Activated naive CD4-positive, alpha-beta T cell treated with anti-CD3 and anti-CD28 coated beads, Interleukin-2, amount 50 U/mL, for 16 hours (primary cell): ENCODE data around the gene SPACA9.

Experiments
- DNase-seq: peaks from one replicate; pipeline ENCODE4 v3.0.0-alpha.2; 2020

Gene SPACA9

DNA sequence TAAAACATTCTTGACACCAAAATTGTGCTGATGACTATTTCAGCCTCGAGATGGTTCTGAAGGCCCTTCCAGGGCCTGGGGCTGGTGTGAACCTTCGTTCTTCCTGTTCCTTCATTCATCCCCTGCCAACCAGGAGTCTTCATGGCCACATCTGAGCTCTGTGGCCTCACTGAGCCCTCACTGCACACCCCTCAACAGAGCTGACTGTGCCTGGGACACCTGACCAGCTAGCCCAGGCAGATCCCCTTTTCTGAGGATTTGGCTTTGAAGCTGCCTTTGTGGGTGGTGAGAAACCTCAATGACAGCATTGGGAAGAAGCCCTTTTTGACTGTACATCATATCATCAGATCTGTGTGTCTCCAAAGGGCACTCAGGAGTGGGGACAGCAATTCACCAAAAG, 14.4 kb upstream of the SPACA9 start:
- DNase-seq: no peak

DNA sequence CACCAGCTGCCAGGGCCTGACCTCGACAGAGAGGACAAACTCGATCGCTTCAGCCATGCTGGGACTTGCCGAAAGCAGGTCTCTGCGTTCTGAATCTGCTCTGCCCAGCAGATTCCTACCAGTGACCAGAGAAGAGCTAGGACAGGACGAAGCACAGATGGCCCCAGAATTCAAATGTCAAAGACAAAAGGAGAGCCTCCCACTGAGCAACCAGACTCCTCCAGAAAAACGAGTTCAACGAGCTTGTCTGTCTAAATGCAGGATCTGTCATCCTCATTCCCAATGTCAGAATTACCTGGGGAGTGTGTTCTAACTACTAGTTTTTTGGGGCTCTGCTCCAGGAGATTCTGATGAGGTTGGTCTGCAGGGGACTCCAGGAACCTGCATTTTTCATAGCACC, 14.0 kb upstream of the SPACA9 start:
- no peak for DNase-seq

DNA sequence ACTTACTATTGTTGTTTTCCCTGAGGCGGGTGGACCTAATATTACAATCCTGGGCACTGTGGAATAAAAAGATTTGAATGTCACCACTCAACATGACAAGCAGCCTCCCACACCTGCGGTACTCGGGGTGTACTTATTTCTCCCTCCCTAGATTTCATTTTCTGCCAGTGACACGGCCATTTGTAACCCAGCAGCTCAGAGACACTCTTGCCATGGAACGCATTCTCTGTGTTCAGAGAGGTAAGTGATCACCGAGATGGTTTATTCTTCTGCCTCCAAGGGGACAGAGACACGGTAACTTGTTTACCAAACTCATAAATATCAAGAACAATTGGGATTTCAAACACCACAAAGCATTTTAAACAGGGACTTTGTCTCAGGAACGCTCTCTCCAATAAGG, 11.8 kb upstream of the SPACA9 start:
- DNase-seq: no peak

DNA sequence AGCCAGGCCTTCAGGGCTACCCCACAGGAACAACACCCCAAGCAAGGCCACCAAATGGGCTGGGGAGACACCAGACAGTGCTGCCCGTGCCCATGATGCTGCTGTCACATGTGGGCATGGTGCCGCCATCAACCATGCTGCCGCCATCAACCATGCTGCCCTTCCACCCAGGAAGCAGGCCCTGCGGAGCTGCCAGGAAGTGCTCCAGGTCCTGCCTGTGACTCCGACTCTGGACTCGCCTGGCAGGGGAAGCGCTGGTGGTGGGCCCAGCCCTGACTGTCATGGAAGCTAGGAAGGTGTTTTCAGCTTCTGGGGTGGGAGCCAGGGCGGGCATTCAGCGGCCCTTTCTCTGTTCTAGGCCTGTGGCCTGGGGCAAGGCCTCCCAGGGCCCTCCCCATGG, 9.4 kb upstream of the SPACA9 start:
- no peak for DNase-seq

DNA sequence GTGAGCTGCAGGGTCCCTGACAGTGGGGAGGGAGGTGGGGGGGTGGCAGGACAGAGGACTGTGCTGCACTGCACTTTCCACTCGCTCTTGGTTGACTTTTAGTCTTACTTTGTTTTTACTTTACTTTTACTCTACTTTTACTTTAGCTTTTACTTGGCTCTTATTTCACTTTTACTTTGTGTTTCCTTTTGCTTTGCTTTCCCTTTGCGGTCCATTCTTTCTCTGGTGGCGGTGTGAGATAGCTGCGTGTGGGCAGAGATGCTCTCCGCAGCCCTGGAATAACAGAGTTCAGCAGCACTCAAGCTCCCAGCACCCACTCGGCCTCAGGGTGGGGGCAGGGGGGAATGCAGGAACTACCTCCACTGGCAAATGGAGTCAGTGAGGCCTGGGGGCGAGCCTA, 5.3 kb upstream of the SPACA9 start:
- no peak for DNase-seq

DNA sequence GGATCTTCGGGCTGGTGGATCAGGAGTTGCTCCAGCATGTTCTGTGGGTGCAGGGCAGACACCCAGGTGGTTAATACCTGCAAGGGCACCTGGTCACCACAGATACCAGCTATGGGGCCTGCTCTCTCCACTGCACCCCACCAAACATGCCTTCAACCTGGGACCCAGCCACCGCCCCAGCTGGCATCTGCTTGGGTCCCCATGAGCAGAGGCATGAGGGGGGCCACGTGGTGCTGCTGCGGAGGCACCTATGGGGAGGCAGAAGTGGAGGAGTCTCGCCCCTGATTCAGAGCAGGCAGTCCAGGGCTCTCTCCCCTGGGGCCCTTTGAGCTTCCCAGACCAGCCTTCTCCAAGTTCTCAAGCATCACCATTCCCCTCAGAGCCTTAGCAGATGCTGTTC, 3.5 kb upstream of the SPACA9 start:
- no peak for DNase-seq

DNA sequence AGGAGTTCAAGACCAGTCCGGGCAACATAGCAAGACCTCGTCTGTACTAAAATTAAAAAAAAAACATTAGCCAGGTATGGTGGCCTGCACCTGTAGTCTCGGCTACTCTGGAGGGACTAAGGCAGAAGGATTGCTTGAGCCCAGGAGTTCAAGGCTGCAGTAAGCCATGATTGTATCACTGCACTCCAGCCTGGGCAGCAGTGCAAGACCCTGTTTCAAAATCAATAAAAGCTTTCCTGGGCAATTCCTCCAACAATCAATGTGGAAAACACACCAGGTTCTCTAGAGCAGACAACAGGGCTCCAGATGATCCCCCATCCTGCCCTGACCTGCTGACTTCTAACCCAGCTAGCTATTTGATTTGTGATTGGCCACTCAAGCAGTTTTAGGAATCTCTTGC, 1.8 kb upstream of the SPACA9 start:
- DNase-seq: no peak

DNA sequence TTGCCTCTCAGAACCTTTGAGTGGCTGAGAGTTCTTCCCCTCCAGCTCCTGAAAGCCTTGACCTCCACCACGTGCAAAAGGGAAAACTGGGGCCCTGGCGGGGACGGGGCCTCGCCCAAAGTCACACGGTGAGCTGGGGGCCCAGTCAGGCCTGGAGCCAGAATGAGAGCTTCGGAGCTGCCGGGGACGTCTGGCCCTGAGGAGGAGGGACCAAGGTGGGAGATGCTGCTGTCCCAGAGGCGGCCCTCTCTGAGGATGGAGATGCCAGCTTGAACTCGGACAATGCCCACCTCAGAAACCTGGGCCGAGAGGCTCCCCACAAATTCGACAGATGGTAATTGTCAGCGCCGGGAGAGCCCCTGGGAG, 1.3 kb upstream of the SPACA9 start:
- no peak for DNase-seq

DNA sequence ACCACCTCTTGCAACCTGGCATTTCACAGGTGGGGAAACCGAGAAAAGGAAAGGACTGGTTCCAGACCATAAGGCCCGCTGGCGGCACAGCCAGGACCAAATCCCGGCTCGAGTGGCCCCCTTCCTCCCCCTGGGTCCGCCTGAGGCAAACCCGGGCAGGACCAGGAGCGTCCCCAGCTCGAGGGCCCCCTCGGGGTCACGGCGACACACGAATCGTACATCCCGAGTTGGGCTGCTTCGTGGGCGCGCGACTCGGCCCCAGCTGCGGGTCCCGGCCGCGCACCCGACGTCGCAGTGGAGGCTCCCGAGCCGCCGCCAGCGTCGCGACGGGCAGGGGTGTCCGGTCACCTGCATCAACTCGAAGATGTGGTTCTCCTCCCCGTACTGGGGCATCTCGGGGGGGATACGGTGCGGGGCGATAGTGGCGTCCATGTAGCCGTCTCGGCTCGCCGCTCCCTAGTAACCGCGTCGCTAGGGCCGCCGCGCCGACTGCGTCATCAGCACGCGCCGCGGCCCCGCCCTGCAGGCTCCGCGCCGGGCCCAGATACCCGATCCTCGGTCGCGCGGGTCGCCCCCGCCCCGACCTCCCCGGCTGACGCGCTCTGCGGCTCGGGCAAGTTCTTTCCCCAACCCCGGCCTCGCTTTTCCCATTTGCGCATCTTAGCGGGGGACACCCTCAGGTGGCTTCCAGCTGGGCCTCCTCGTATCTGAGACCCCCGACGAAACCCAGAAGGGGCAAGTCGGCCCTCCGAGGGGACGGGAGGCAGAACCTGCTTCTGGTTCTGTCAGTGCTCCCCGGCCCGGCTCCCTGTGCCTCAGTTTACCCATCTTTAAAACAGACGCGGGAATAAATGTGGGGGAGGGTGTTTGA, 639 bp upstream of the SPACA9 start, which contains the start of gene AK8:
Gene AK8, minus strand, starts transcription at position 461 of the 871 bp plus-strand sequence. Its CDS starts 29 bp downstream, at position 432.
- DNase-seq: peak; percentile 79

DNA sequence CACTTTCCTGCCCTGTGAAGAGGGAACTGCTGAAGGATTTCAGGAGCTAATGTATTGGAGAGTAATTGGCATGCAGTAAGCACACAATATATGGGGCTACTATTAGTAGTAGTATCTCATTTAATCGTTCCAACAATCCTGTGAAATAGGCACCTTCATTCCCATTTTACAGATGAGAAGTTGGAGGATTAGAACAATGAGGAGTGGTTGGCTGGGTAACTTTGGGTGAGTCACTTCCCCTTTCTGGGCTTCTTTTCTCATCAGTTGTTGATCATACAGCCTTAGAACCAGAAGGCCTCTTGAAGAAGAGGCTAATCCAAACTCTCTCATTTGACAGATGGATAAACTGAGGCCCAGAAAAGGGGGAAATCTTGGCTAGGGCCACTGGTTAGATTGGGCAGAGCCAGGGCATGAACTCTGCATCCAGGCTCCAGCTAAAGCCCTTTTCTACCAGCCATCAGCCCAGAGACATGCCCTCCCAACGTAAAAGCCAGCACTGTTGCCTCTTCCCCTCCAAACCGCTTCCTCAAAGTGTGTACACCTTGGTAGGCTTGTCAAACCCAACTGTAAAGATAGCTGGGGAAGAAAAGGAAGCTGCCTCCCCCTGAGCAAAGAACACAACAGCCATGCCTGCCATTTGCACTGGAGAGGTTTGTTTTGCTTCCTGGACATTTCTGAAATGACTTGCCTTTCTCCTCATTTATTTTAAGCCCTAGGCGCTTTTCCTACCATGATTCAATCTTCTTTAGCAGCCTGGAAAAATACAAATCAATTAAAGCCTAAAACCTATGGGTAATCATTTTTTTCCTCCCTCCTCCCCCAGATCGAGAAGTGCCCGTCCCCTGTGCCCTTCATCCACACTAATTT, 992 bp downstream of the SPACA9 start:
- DNase-seq: no peak

DNA sequence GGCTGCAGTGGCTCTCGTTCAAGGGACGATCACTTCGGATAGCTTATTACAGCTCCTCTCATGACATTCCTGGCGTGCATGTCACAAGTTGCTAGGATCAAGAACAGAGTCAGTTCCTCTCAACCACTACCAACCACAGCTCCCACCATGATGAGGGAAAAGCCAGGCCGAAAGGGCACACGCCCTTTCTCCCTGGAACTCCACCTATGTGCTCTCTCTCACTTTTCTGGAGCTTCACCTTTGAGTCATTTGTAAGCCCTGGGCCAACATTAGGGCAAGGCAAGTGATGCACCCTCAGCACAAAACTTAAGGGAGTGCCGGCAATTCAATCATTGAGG, 1.6 kb downstream of the SPACA9 start:
- DNase-seq: no peak

DNA sequence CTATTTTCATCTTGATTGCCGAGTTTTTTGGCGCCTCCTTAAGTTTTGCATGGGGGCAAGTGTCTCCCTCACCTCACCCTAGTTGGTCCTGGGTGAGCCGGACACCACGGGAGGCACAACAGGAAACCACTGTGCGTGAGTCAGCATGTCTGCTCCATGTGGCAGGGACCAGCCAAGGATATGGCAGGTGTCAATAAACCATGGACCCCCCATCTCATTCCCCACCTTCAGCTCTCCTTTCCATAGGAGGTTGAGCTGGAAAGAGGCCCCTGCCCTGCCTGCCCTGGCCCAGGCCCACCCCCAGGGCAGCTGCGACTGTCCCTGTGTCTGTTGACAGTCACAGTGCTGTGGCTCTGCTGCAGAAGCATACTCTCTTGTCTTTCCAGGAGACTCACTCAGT, 3.1 kb downstream of the SPACA9 start:
- DNase-seq: no peak

DNA sequence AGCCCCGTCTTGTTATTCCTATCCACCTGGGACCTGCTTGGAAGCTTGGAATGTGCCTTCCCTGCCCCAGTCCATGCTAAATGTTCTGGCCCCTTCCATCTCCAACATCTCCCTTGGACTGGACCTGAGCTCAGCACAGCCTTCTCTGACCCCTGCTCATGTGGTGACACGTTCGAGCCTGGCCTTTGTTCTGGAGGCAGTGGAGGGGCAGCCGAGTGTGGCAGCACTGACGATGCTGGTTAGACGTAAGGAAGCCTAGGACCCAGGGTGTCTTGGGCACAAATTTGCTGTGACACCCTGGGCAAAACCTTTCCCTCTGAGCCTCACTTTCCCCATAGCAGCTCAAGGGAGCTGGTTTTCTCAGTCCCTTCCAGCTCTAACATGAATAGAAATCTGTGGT, 3.9 kb downstream of the SPACA9 start:
- no peak for DNase-seq

DNA sequence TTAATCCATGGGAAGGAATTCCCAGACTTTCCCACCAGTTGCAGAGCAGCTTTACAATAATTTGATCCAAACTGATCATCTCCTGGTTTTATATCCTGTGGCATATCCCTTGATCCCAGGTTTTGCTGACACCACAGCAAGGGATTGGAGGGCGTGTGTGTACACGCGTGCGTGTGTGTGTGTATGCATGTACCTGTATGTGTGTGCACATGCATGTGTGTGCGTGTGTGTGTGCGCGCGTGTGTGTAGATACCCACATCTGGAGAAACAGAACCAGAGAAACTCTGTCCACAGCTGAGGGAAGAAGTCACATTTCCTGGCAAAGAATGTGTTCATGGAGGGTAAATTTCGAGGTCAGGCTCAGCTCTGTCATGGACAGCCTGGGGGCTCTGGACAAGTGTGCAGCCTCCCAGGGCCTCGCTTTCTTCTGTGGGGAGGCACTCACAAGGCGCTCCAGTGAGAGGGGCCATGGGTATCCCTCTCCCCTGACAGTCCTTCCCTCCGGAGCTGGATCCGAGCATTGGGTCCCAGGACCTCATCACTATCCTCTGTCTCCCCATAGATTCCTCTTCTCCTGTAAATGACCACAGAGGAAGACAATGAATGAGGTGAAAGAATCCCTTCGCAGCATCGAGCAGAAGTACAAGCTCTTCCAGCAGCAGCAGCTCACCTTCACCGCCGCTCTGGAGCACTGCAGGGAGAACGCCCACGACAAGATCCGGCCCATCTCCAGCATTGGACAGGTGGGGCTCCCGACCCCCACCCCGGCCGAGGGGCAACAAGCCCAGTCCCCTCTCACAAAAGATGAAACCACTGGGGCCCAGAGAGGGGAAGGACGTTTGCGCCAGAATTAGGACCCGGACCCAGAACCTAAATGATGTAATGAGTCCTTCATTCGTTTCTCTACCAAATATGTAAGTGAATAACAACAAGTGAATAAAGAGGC, 4.9 kb downstream of the SPACA9 start:
- no peak for DNase-seq

DNA sequence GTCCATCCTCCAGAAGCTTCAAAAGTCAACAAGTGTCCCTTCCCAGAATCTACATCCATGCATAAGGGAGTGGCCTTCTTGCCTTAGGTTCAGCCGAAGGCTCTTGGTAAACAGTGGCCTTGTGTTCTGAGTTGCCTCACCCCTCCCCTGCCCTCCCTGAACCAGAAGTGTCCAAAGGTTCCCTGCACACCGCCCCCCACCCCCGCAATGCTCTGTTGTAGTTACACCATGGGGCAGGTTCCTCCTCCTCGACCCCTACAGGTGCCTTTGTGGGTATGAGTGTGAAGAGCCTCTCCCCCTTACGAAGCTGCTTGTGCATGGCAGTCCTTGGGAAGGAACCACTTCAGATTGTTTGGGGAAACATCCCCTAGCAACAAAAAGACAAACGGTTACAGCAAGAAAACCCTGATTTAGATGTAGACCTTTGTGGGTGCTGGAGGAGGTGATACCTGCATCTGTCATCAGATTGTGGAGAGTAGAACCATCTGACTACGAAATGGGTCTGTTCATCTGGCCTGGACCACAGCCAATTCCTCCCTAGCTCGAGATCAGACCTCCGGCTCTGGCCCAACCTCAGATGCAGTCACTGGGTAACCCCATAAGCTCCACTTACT, 7.1 kb downstream of the SPACA9 start:
- no peak for DNase-seq

DNA sequence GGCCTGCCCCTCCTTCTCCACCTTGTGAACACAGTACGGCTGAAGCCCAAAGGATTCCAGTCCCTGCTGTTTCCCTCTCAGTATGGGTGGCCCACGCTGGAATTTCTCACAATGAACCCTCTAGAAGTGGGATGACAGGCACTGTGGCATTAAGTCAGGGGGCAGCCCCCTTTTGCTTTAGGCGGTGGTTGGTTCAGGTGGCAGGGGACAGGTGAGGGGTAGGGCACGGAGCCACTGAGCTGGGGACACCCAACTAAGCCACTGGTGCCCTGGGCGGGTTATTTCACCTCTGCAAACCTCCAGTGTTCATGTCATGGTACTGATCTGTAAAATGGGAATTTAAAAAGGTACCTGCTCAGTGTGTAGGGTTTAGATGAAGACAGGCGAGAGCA, 7.6 kb downstream of the SPACA9 start:
- no peak for DNase-seq

DNA sequence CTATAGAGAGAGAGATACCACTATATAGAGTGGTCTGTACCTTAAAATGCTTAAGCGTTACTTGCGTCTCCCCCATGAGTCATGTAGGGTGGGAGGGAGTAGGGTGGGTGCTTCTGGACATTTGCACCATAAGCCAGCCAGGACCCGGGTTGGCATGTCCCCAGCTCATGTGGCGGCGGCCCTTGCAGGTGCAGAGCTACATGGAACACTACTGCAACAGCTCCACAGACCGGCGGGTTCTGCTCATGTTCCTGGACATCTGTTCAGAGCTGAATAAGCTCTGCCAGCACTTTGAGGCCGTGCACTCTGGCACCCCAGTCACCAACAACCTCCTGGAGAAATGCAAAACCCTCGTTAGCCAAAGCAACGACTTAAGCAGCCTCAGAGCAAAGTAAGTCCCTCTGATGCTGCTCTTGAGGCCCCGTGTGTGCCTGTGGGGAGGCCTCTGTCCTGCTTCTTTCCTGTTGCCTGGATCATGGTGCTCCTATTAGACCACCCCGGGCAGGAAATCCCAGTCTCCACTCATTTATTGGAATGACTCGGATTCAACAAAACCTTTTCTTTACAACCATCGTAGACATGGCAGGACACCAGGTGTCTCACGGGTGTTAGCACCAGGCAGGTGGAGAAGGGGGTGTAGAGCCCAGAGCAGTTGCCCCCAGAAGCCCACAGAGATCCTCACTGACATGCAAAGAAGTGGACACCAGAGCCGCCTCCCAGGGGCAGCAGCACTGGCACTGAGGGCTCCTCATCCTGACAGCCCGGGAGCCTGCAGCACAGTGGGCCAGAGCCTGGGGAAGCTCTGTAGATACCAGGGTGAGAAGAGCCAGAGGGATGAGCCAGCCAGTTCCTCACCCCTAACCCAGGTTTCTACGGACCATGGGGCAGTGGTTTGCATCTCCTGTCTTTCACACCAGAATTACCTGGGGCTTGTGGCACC, 8.8 kb downstream of the SPACA9 start:
- DNase-seq: no peak

DNA sequence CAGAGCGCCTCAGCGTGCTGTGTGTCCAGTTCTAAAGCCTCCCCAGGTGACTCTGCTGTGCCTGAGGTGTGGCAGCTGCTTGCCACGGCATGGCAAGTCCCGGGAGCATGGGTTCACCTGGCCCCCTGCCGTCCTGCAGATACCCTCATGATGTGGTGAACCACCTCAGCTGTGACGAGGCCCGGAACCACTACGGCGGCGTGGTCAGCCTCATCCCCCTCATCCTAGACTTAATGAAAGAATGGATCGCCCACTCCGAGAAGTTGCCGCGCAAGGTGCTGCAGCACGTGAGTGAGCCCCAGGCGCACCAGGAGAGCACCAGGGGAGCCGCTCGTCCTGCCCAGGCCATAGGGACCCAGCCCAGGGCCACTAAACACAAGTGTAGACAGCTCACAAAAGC, 9.5 kb downstream of the SPACA9 start:
- DNase-seq: no peak

DNA sequence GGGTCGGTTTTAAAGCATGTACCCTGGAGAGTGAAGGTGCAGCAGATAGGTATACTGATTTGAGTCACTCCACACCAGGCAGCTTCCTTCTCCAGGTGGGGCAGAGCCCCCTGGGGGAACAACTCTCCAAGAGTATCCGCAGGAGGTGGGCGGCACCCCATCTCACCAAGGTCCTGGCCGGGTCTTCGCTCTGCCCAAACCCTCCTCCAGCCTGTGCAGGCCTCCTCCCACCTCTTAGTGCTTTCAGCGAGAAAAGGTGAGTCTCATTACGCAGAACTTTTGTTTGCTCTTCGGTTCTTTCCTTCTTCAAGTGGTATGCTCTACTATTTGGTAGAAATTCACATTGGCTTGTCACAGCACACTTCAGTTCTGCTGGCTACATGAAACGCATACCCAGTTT, 13.7 kb downstream of the SPACA9 start:
- DNase-seq: no peak

DNA sequence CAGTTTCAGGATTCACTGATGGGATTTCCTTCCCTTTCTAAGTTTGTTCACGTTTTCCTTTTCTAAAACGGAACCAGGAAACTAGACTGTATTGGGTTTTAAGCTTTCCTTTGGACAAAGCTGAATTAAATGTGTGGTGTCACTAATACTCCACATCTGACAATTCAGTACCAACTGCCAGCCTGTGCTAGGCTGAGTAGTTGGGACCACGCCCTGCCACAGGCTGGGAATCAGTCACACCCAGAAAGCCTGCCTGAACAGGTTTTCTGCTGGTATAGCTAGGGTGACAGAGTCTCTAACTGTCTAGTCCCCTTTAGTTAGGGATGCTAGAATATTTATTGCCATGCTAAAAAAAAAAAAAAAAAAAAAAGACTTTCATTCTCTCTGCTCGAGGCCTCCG, 15.6 kb downstream of the SPACA9 start:
- DNase-seq: no peak
